ENCODE data around the gene RXYLT1. TPM values are rescaled to one million over a fixed set of nuclear protein-coding genes. Genes with fewer than 3 reads are reported as not detected.

Gene RXYLT1
- polyA plus RNA-seq, 1 experiment, result 18.2 TPM

DNA sequence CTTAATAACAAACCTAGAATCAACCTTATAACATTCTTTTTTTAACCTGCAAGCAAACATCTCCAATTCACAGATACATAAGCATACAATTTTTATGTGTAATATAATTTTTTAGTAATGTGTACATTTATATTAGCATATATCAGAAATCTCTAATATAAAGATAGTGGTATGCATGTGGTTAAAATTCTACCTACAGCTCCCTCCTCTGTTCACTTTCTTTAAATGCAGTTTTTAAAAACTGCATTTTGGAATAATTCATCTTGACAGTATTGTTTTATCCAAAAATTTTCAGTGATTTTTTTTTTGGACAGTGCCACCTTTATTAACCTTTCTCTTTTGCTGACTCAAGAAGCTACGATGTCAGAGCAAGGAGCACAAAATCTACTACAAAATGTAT is 13.2 kb upstream of the RXYLT1 start:
- peaks cover 5% of the 10 kb centered on the region for H3K27me3 ChIP-seq (ENCODE audit: control insufficient read depth, insufficient read depth, low read length)
- TF ChIP-seq, protein P1, sequence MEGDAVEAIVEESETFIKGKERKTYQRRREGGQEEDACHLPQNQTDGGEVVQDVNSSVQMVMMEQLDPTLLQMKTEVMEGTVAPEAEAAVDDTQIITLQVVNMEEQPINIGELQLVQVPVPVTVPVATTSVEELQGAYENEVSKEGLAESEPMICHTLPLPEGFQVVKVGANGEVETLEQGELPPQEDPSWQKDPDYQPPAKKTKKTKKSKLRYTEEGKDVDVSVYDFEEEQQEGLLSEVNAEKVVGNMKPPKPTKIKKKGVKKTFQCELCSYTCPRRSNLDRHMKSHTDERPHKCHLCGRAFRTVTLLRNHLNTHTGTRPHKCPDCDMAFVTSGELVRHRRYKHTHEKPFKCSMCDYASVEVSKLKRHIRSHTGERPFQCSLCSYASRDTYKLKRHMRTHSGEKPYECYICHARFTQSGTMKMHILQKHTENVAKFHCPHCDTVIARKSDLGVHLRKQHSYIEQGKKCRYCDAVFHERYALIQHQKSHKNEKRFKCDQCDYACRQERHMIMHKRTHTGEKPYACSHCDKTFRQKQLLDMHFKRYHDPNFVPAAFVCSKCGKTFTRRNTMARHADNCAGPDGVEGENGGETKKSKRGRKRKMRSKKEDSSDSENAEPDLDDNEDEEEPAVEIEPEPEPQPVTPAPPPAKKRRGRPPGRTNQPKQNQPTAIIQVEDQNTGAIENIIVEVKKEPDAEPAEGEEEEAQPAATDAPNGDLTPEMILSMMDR (IDR thresholded peaks at IDR 0.05; ENCODE audit: low read depth, low read length), result no peak; the same call in 1 of the 2 replicates
- CTCF ChIA-PET, result interaction anchor here (1.0 to 3.2 kb wide), 5 partner anchors 21 to 348 kb away, joined by 3 to 14 read pairs (median 4); no protein-coding TSS in a partner anchor
- no peaks in the 10 kb centered on the region for H3K9me3 ChIP-seq (ENCODE audit: control insufficient read depth, insufficient read depth, low read length)
- no peak overlapping the region for H3K27ac ChIP-seq (ENCODE audit: low read depth, low read length)
- no peak for DNase-seq (ENCODE audit: low read depth, low spot score)
- POLR2A ChIA-PET, result no interaction called here
- H3K4me3 ChIP-seq (ENCODE audit: low read depth, low read length), result no peak overlapping the region

DNA sequence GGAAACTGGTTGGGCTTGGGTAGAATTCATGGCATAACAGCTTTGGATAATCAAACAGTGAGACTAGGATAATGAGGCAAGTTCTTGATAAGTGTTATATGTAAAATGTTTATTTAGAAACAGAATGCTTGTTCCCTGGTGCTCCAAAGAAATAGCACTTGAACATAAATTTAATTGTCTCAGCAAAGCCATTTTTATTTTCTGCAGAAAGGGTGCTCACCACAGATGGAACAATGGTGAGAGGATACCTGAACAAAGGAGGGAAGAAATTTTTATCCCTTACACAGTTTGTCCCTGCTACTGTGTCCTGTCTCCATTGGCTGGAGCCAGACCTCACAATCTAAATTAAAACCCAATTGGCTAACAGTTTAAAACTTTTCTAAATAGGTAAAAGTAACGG is 9.3 kb upstream of the RXYLT1 start:
- CTCF ChIA-PET, result interaction anchor here (0.8 kb wide), 1 partner anchor 31 kb away, joined by 3 read pairs; no protein-coding TSS in a partner anchor
- Histone ChIP-seq H3K27ac (ENCODE audit: low read depth, low read length) (no peak overlapping the region), H3K4me3 (ENCODE audit: low read depth, low read length) (no peak overlapping the region), H3K9me3 (ENCODE audit: control insufficient read depth, insufficient read depth, low read length) (no peaks in the 10 kb centered on the region), H3K27me3 (ENCODE audit: control insufficient read depth, insufficient read depth, low read length) (peaks cover 9% of the 10 kb centered on the region)
- TF ChIP-seq, protein P1 (IDR thresholded peaks at IDR 0.05; ENCODE audit: low read depth, low read length), result no peak
- POLR2A ChIA-PET, result no interaction called here
- DNase-seq (ENCODE audit: low read depth, low spot score), result no peak

DNA sequence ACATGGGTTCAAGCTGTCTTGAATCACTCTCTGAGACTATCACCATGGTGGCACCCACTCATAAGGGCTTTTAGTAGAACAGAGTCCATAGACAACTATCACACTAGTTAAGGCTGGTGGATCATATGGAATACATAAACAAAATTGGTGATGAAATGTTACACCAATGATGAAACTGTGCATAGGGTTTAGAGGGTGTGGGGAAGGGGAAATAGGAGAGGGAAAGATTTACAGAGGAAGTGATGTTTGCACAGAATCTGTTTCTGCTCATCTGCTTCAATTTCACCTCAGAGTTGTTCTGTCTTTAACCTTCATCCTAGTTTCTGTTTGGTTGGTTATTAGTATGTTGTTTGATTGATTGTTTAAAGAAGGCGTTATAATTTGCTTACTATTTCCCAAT is 2.4 kb upstream of the RXYLT1 start:
- no peaks in the 10 kb centered on the region for H3K9me3 ChIP-seq (ENCODE audit: control insufficient read depth, insufficient read depth, low read length)
- no peaks in the 10 kb centered on the region for H3K27me3 ChIP-seq (ENCODE audit: control insufficient read depth, insufficient read depth, low read length)
- POLR2A ChIA-PET, result no interaction called here
- DNase-seq (ENCODE audit: low read depth, low spot score), result no peak
- H3K27ac ChIP-seq (ENCODE audit: low read depth, low read length), result no peak overlapping the region
- H3K4me3 ChIP-seq (ENCODE audit: low read depth, low read length), result no peak overlapping the region
- CTCF ChIA-PET, result interaction anchor here (0.6 kb wide), 1 partner anchor 480 kb away, joined by 5 read pairs; no protein-coding TSS in a partner anchor
- TF ChIP-seq, protein P1 (IDR thresholded peaks at IDR 0.05; ENCODE audit: low read depth, low read length), result no peak

DNA sequence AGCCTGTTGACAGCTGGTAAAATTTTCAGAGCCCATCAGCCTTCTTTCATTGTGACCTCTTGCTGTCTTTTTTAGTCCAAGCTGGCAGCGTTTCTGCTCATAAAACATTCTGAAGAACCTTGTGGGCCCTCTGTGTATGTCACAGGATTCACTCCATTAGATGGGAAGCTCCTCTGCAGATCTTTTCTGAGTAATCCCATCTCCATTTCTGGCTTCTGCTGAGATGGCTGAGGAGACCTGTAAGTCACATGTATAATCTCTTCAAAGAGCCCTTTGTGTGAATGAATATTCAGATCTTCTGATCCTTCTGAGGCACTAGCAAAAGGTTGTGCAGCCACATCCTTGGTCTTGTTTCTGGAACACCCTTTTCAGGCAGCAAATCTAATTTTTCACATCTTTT is 2.8 kb downstream of the RXYLT1 start:
- ChIA-PET POLR2A (no interaction called here), CTCF (no interaction called here)
- H3K27ac ChIP-seq (ENCODE audit: low read depth, low read length), result no peak overlapping the region
- TF ChIP-seq, protein P1 (IDR thresholded peaks at IDR 0.05; ENCODE audit: low read depth, low read length), result no peak
- H3K4me3 ChIP-seq (ENCODE audit: low read depth, low read length), result no peak overlapping the region
- no peak for DNase-seq (ENCODE audit: low read depth, low spot score)
- H3K9me3 ChIP-seq (ENCODE audit: control insufficient read depth, insufficient read depth, low read length), result no peaks in the 10 kb centered on the region
- H3K27me3 ChIP-seq (ENCODE audit: control insufficient read depth, insufficient read depth, low read length), result no peaks in the 10 kb centered on the region

DNA sequence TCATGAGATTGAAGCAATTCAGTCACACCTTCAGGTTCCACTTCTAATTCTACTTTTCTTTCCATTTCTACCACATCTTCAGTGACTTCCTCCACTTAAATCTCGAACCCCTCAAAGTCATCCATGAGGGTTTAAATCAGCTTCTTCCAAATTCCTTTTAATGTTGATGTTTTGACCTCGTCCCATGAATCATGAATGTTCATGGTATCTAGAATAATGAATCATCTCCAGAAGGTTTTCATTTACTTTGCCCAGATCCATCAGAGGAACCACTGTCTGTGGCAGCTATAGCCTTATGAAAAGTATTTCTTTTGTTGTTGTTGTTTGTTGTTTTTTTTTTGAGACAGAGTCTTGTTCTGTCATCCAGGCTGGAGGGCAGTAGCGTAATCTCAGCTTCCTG is 7.6 kb downstream of the RXYLT1 start:
- CTCF ChIA-PET, result interaction anchor here (1.1 to 2.8 kb wide), 2 partner anchors 15 to 21 kb away, joined by 4 to 13 read pairs; no protein-coding TSS in a partner anchor
- H3K9me3 ChIP-seq (ENCODE audit: control insufficient read depth, insufficient read depth, low read length), result no peaks in the 10 kb centered on the region
- no peak overlapping the region for H3K27ac ChIP-seq (ENCODE audit: low read depth, low read length)
- POLR2A ChIA-PET, result interaction anchor here (0.7 kb wide), 1 partner anchor 394 kb away, joined by 3 read pairs; no protein-coding TSS in a partner anchor
- no peaks in the 10 kb centered on the region for H3K27me3 ChIP-seq (ENCODE audit: control insufficient read depth, insufficient read depth, low read length)
- no peak for DNase-seq (ENCODE audit: low read depth, low spot score)
- no peak overlapping the region for H3K4me3 ChIP-seq (ENCODE audit: low read depth, low read length)
- TF ChIP-seq, protein P1 (IDR thresholded peaks at IDR 0.05; ENCODE audit: low read depth, low read length), result no peak
